Astrocyte (in vitro differentiated cells and primary cell): ENCODE results near the gene INHBC. TPM values are rescaled to one million over a fixed set of nuclear protein-coding genes. Genes with fewer than 3 reads are reported as not detected.

Source experiments
- DNase-seq: peaks from one replicate; pipeline ENCODE4 v3.0.0-alpha.2; 2010; ENCODE audit warnings: low read depth
- FAIRE-seq: peaks from 2 replicates; lab custom pipeline; 2011; peaks lifted over from hg19 to GRCh38; lab: Jason Lieb, UNC
- H2AFZ ChIP-seq: 2 replicates; pipeline ENCODE4 v1.6.0; 2012; ENCODE audit warnings: low read depth, low read length, inconsistent platforms
- H3K27ac ChIP-seq: 2 replicates; pipeline ENCODE4 v1.5.1; 2011; ENCODE audit warnings: low read depth, low read length, inconsistent platforms
- H3K27me3 ChIP-seq: 2 replicates; pipeline ENCODE4 v1.6.0; 2011; ENCODE audit warnings: low read length, inconsistent platforms; ENCODE audit not compliant: insufficient read depth
- H3K36me3 ChIP-seq: 2 replicates; pipeline ENCODE4 v1.5.1; 2011; ENCODE audit warnings: low read length, inconsistent platforms; ENCODE audit not compliant: insufficient read depth
- H3K4me1 ChIP-seq: 2 replicates; pipeline ENCODE4 v1.5.1; 2011; ENCODE audit warnings: low read length, inconsistent platforms; ENCODE audit not compliant: insufficient read depth
- H3K4me2 ChIP-seq: 2 replicates; pipeline ENCODE4 v1.6.0; 2012; ENCODE audit warnings: low read length, inconsistent platforms
- H3K4me3 ChIP-seq: 2 replicates; pipeline ENCODE4 v1.5.1; 2011; ENCODE audit warnings: low read depth, mild to moderate bottlenecking, low read length, inconsistent platforms; ENCODE audit not compliant: insufficient read depth
- H3K79me2 ChIP-seq: 2 replicates; pipeline ENCODE4 v1.6.0; 2012; ENCODE audit warnings: mild to moderate bottlenecking, low read length, inconsistent platforms; ENCODE audit not compliant: insufficient read depth
- H3K9ac ChIP-seq: 2 replicates; pipeline ENCODE4 v1.6.0; 2012; ENCODE audit warnings: mild to moderate bottlenecking, low read length, inconsistent platforms
- H3K9me3 ChIP-seq: 2 replicates; pipeline ENCODE4 v1.5.1; 2012; ENCODE audit warnings: low read depth, mild to moderate bottlenecking, low read length, inconsistent platforms; ENCODE audit not compliant: insufficient read depth
- H4K20me1 ChIP-seq: 2 replicates; pipeline ENCODE4 v1.6.0; 2012; ENCODE audit warnings: low read length, inconsistent platforms; ENCODE audit not compliant: insufficient read depth
- H3K27ac Mint-ChIP-seq: one replicate; pipeline ENCODE4 v1.8.0; 2021; ENCODE audit warnings: mild to moderate bottlenecking, mixed read lengths; ENCODE audit not compliant: unreplicated experiment
- H3K27me3 Mint-ChIP-seq: one replicate; pipeline ENCODE4 v1.8.0; 2021; ENCODE audit warnings: low read depth, mixed read lengths; ENCODE audit not compliant: unreplicated experiment
- H3K36me3 Mint-ChIP-seq: one replicate; pipeline ENCODE4 v1.8.0; 2021; ENCODE audit warnings: low read depth, mixed read lengths; ENCODE audit not compliant: unreplicated experiment
- H3K4me1 Mint-ChIP-seq: one replicate; pipeline ENCODE4 v1.8.0; 2021; ENCODE audit warnings: low read depth, mixed read lengths; ENCODE audit not compliant: unreplicated experiment
- H3K4me3 Mint-ChIP-seq: one replicate; pipeline ENCODE4 v1.8.0; 2021; ENCODE audit warnings: mild to moderate bottlenecking, moderate library complexity, mixed read lengths; ENCODE audit not compliant: unreplicated experiment
- H3K9me3 Mint-ChIP-seq: one replicate; pipeline ENCODE4 v1.8.0; 2021; ENCODE audit warnings: mild to moderate bottlenecking, mixed read lengths; ENCODE audit not compliant: unreplicated experiment
- CTCF ChIP-seq: IDR thresholded peaks from 2 replicates; pipeline ENCODE4 v1.5.1; 2011; ENCODE audit warnings: low read depth, mild to moderate bottlenecking, inconsistent platforms, low read length, moderate library complexity; ENCODE audit not compliant: insufficient read depth
- EZH2 ChIP-seq: IDR thresholded peaks from 2 replicates; pipeline ENCODE4 v1.6.1; 2012; ENCODE audit warnings: mild to moderate bottlenecking, low read length, inconsistent platforms; ENCODE audit not compliant: insufficient read depth
- total RNA-seq: library from RNA; stranded (reverse); gene quantifications from 2 replicates; pipeline ENCODE4 v1.2.1, GENCODE V29; 2021

INHBC gene
- total RNA-seq, 1 donor from 2014 or later, result not detected

- H3K4me3 Mint-ChIP-seq, result no peak overlapping the region
- Histone ChIP-seq H3K4me2 (no peak overlapping the region), H3K27ac (no peak overlapping the region), H3K36me3 (no peaks in the 10 kb centered on the region), H3K79me2 (no peaks in the 10 kb centered on the region), H3K9ac (no peak overlapping the region), H3K4me3 (no peak overlapping the region), H4K20me1 (no peaks in the 10 kb centered on the region), H3K9me3 (no peaks in the 10 kb centered on the region), H3K27me3 (no peaks in the 10 kb centered on the region), H3K4me1 (peaks cover 5% of the 10 kb centered on the region), H2AFZ (no peak overlapping the region)
- no peaks in the 10 kb centered on the region for H3K36me3 Mint-ChIP-seq
- no peak overlapping the region for H3K27ac Mint-ChIP-seq
- H3K4me1 Mint-ChIP-seq, result peaks cover 5% of the 10 kb centered on the region
- TF ChIP-seq EZH2 (no peak), CTCF (no peak)
- FAIRE-seq (no peak), DNase-seq (no peak)
- peaks cover 10% of the 10 kb centered on the region for H3K9me3 Mint-ChIP-seq
- peaks cover 4% of the 10 kb centered on the region for H3K27me3 Mint-ChIP-seq
Observed at GRCh38 chr12:57446292-57446960, 11.8 kb downstream of the INHBC start.

- Histone ChIP-seq H3K4me3 (no peak overlapping the region), H3K27ac (no peak overlapping the region), H3K27me3 (no peaks in the 10 kb centered on the region), H3K79me2 (no peaks in the 10 kb centered on the region), H4K20me1 (no peaks in the 10 kb centered on the region), H3K4me2 (no peak overlapping the region), H2AFZ (no peak overlapping the region), H3K9ac (no peak overlapping the region), H3K36me3 (no peaks in the 10 kb centered on the region), H3K9me3 (no peaks in the 10 kb centered on the region), H3K4me1 (peaks cover 18% of the 10 kb centered on the region)
- H3K27ac Mint-ChIP-seq, result no peak overlapping the region
- TF ChIP-seq CTCF (no peak), EZH2 (no peak)
- H3K4me1 Mint-ChIP-seq, result peaks cover 15% of the 10 kb centered on the region
- no peaks in the 10 kb centered on the region for H3K36me3 Mint-ChIP-seq
- no peak overlapping the region for H3K4me3 Mint-ChIP-seq
- H3K9me3 Mint-ChIP-seq, result peaks cover 10% of the 10 kb centered on the region
- no peak for DNase-seq
- FAIRE-seq, result no peak
- H3K27me3 Mint-ChIP-seq, result peaks cover 4% of the 10 kb centered on the region
Observed at GRCh38 chr12:57448669-57449068, 14.1 kb downstream of the INHBC start.

GRCh38 chr12:57449375-57449774 is 14.8 kb downstream of the INHBC start:
- Histone ChIP-seq H2AFZ (no peak overlapping the region), H3K27me3 (no peaks in the 10 kb centered on the region), H3K36me3 (no peaks in the 10 kb centered on the region), H3K79me2 (no peaks in the 10 kb centered on the region), H3K4me2 (no peak overlapping the region), H3K4me3 (no peak overlapping the region), H4K20me1 (no peaks in the 10 kb centered on the region), H3K4me1 (peaks cover 18% of the 10 kb centered on the region), H3K9ac (no peak overlapping the region), H3K27ac (no peak overlapping the region), H3K9me3 (no peaks in the 10 kb centered on the region)
- TF ChIP-seq CTCF, result no peak
- TF ChIP-seq EZH2, result no peak
- H3K36me3 Mint-ChIP-seq, result no peaks in the 10 kb centered on the region
- no peak overlapping the region for H3K27ac Mint-ChIP-seq
- H3K9me3 Mint-ChIP-seq, result peaks cover 10% of the 10 kb centered on the region
- no peak overlapping the region for H3K4me3 Mint-ChIP-seq
- peaks cover 16% of the 10 kb centered on the region for H3K4me1 Mint-ChIP-seq
- DNase-seq, result no peak
- peaks cover 4% of the 10 kb centered on the region for H3K27me3 Mint-ChIP-seq
- FAIRE-seq, result no peak
